Esophagus muscularis mucosa (tissue), 4 donors: Measurements from ENCODE around the gene KIF2A.

Experiments used
- EP300 ChIP-seq: sonication (generic); formaldehyde crosslinking; IDR thresholded peaks from one replicate; pipeline ENCODE4 v1.6.1; 2017; ENCODE audit warnings: antibody characterized with exemption
- POLR2A ChIP-seq: fragments of 450-650 bp; IDR thresholded peaks from one replicate; pipeline ENCODE4 v1.6.1; 2017; ENCODE audit warnings: antibody characterized with exemption, moderate library complexity, mild to moderate bottlenecking, low read depth
- POLR2AphosphoS5 ChIP-seq, 2 donors: sonication (generic); formaldehyde crosslinking; IDR thresholded peaks; one replicate each; pipeline ENCODE4 v1.6.1; 2017; ENCODE audit warnings: antibody characterized with exemption in 2 of 2
- TF ChIP-seq, protein P1 (sequence below), 3 experiments: fragments of 200-600 bp in 2 of 3; fragments of 450-650 bp in 1 of 3; sonication (generic) in 2 of 3; IDR thresholded peaks; one replicate each; pipeline ENCODE4 v1.5.1; 2017 to 2019; ENCODE audit warnings: antibody characterized with exemption in 3 of 3, mild to moderate bottlenecking in 2 of 3, moderate library complexity in 1 of 3

DNA sequence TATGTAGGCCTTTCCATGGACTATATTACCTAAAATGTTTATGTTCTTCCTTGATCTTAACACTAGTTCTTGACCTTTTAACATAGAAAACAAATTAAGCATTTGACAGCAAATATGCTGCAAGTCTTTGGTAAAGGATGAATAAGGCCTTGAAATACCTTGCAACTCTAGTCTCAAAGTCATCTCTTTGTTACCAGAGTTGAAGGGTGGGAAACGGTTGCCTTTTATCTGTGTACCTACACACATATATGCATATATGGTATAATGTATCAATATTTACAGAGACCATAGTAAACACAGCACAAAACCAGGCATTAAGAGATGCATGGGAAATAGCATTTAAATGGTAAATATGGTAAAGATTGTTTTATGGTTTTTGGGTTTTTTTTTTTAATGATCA, 16.5 kb downstream of the KIF2A start:
- no peak for TF ChIP-seq POLR2AphosphoS5 (IDR thresholded peaks at IDR 0.05)
- TF ChIP-seq, protein P1, sequence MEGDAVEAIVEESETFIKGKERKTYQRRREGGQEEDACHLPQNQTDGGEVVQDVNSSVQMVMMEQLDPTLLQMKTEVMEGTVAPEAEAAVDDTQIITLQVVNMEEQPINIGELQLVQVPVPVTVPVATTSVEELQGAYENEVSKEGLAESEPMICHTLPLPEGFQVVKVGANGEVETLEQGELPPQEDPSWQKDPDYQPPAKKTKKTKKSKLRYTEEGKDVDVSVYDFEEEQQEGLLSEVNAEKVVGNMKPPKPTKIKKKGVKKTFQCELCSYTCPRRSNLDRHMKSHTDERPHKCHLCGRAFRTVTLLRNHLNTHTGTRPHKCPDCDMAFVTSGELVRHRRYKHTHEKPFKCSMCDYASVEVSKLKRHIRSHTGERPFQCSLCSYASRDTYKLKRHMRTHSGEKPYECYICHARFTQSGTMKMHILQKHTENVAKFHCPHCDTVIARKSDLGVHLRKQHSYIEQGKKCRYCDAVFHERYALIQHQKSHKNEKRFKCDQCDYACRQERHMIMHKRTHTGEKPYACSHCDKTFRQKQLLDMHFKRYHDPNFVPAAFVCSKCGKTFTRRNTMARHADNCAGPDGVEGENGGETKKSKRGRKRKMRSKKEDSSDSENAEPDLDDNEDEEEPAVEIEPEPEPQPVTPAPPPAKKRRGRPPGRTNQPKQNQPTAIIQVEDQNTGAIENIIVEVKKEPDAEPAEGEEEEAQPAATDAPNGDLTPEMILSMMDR (IDR thresholded peaks at IDR 0.05), result no peak
- no peak for TF ChIP-seq POLR2A
- no peak for TF ChIP-seq EP300
